ENCODE data around the gene MTERF4.

DNA sequence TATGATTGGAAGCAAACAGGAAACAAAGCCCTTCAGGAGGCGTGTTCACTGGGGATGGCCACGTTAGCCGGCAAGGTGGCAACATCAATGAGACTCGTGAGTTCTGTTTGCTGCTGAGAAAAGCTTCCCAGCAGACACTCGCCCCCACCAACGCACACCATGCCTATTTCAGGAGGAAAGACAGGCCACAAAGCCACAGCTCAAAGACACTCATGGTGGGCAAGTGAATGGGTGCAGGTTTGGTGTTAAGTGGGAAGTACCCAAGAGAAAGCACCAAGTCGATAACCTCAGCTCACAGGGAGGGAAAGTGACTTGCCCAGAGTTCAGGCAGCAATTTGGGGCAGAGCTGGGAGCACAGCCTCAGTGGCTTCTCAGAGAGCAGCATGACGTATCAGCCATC lies 10.5 kb upstream of the MTERF4 start:
- no peak for TF ChIP-seq CTCF (IDR thresholded peaks at IDR 0.05)
- TF ChIP-seq POLR2A (IDR thresholded peaks at IDR 0.05): no peak
